Osteoblast (primary cell): ENCODE results near the gene CASZ1. TPM values are rescaled to one million over a fixed set of nuclear protein-coding genes. Genes with fewer than 3 reads are reported as not detected.

Experiments
- DNase-seq: peaks from one replicate; pipeline ENCODE4 v3.0.0; 2011; ENCODE audit warnings: low spot score, mixed read lengths; ENCODE audit not compliant: insufficient read length; ENCODE audit errors: missing footprints
- H2AFZ ChIP-seq: 2 replicates; pipeline ENCODE4 v1.6.0; 2011; ENCODE audit warnings: mild to moderate bottlenecking, low read length
- H3K27ac ChIP-seq: 2 replicates; pipeline ENCODE4 v1.5.1; 2011; ENCODE audit warnings: mild to moderate bottlenecking, low read depth, low read length, moderate library complexity
- H3K27me3 ChIP-seq: 2 replicates; pipeline ENCODE4 v1.6.0; 2012; ENCODE audit warnings: mild to moderate bottlenecking, control low read depth, inconsistent platforms, low read length, moderate library complexity; ENCODE audit not compliant: insufficient read depth
- H3K36me3 ChIP-seq: 2 replicates; pipeline ENCODE4 v1.5.1; 2011; ENCODE audit warnings: mild to moderate bottlenecking, low read length, control low read depth, moderate library complexity; ENCODE audit not compliant: insufficient read depth
- H3K4me1 ChIP-seq: 2 replicates; pipeline ENCODE4 v1.5.1; 2011; ENCODE audit warnings: mild to moderate bottlenecking, low read length, control low read depth, moderate library complexity; ENCODE audit not compliant: insufficient read depth
- H3K4me2 ChIP-seq: 2 replicates; pipeline ENCODE4 v1.6.0; 2011; ENCODE audit warnings: mild to moderate bottlenecking, low read length; ENCODE audit not compliant: insufficient read depth
- H3K4me3 ChIP-seq: fragments of 200-600 bp; sonication (generic); 3 replicates; pipeline ENCODE4 v1.5.1; 2012; ENCODE audit warnings: mild to moderate bottlenecking, low read length, inconsistent platforms; ENCODE audit not compliant: insufficient read depth
- H3K79me2 ChIP-seq: 2 replicates; pipeline ENCODE4 v1.6.0; 2012; ENCODE audit warnings: mild to moderate bottlenecking, low read length, control low read depth, inconsistent platforms; ENCODE audit not compliant: insufficient read depth
- H3K9me3 ChIP-seq: 2 replicates; pipeline ENCODE4 v1.5.1; 2011; ENCODE audit warnings: low read depth, low read length, control low read depth
- H4K20me1 ChIP-seq: 2 replicates; pipeline ENCODE4 v1.6.0; 2012; ENCODE audit warnings: mild to moderate bottlenecking, low read length, control low read depth; ENCODE audit not compliant: insufficient read depth
- total RNA-seq: library from RNA; depleted of rRNA; stranded (reverse); fragments of >200 nt; gene quantifications from 2 replicates; pipeline ENCODE4 v1.2.3, GENCODE V29; 2012
- TF ChIP-seq, protein P1 (sequence below): IDR thresholded peaks from 2 replicates; pipeline ENCODE4 v1.5.1; 2011; ENCODE audit warnings: mild to moderate bottlenecking, low read depth, low read length, moderate library complexity; ENCODE audit errors: extremely low read depth

Gene CASZ1
- total RNA-seq, 1 donor, result 0.36 TPM

DNA sequence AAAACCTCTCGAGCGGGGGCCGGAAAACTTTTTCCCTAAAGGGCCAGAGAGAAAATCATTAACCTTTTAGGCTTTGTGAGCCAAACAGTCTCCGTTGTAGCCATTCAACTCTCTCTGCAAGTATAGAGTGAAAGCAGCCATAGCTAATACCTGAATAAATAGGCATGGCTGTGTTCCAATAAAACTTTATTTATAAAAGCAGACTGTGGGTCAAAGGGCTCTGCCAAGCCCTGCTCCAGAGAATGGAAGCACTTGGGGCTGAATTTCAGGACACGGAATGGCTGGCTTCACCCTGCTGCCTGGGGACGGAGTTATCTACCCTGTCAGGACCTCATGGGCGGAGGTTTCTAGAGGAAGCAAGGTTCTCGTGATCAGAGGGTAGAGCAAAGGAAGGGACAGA lies 92.7 kb downstream of the CASZ1 start:
- no peak for DNase-seq
- Histone ChIP-seq H3K4me2 (no peak overlapping the region), H3K36me3 (no peaks in the 10 kb centered on the region), H3K4me1 (no peaks in the 10 kb centered on the region), H2AFZ (no peak overlapping the region), H3K9me3 (no peaks in the 10 kb centered on the region), H3K27me3 (peaks cover 66% of the 10 kb centered on the region), H4K20me1 (no peaks in the 10 kb centered on the region), H3K79me2 (no peaks in the 10 kb centered on the region), H3K4me3 (no peak overlapping the region), H3K27ac (no peak overlapping the region)
- TF ChIP-seq, protein P1, sequence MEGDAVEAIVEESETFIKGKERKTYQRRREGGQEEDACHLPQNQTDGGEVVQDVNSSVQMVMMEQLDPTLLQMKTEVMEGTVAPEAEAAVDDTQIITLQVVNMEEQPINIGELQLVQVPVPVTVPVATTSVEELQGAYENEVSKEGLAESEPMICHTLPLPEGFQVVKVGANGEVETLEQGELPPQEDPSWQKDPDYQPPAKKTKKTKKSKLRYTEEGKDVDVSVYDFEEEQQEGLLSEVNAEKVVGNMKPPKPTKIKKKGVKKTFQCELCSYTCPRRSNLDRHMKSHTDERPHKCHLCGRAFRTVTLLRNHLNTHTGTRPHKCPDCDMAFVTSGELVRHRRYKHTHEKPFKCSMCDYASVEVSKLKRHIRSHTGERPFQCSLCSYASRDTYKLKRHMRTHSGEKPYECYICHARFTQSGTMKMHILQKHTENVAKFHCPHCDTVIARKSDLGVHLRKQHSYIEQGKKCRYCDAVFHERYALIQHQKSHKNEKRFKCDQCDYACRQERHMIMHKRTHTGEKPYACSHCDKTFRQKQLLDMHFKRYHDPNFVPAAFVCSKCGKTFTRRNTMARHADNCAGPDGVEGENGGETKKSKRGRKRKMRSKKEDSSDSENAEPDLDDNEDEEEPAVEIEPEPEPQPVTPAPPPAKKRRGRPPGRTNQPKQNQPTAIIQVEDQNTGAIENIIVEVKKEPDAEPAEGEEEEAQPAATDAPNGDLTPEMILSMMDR, result no peak

DNA sequence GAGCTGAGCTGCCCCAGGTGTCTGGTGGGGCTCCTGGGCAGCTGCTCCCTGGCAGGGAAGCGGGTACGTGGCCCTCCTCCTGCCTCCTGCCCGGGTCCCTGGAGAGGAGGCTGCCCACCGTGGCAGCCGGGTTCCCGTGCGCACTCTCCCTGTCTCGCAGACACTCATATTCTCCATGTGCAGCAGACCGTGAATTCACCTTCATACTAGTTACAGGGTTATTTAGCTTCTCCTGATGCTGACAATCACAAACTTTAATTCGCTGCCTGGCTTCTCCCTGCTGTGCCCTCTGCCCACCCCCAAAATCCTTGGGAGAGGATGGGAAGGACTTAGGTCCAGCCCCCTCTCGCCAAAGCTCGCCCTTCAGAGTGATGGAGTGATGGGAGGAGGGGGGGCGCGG lies 95.3 kb downstream of the CASZ1 start:
- no peaks in the 10 kb centered on the region for H3K4me1 ChIP-seq
- no peaks in the 10 kb centered on the region for H4K20me1 ChIP-seq
- H3K4me3 ChIP-seq, result no peak overlapping the region
- no peak for DNase-seq
- H3K27ac ChIP-seq, result no peak overlapping the region
- peaks cover 64% of the 10 kb centered on the region for H3K27me3 ChIP-seq
- no peaks in the 10 kb centered on the region for H3K9me3 ChIP-seq
- H2AFZ ChIP-seq, result no peak overlapping the region
- no peak overlapping the region for H3K4me2 ChIP-seq
- no peaks in the 10 kb centered on the region for H3K36me3 ChIP-seq
- no peaks in the 10 kb centered on the region for H3K79me2 ChIP-seq
- TF ChIP-seq, protein P1, result no peak

DNA sequence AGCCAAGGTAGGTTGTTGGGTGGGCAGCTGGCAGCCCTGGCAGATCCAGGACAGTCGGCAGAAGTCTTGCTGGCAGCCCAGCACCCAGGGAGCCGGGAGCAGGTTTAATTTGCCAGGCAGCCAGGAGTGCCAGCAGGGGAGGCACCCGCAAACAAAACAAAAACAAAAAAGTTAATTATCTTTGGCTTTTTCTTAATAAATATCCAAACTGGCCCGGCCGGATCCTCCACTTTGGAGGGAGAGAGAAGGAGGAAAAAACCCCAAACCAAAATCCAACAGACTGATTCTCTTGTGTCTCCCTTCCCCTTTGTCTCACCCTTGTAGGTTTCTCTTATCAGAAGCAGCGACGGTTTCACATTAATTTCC lies 97.0 kb downstream of the CASZ1 start:
- Histone ChIP-seq H3K4me2 (no peak overlapping the region), H3K4me3 (no peak overlapping the region), H3K27me3 (peaks cover 56% of the 10 kb centered on the region), H3K9me3 (no peaks in the 10 kb centered on the region), H3K4me1 (no peaks in the 10 kb centered on the region), H3K27ac (no peak overlapping the region), H2AFZ (no peak overlapping the region), H4K20me1 (no peaks in the 10 kb centered on the region), H3K79me2 (no peaks in the 10 kb centered on the region), H3K36me3 (no peaks in the 10 kb centered on the region)
- DNase-seq, result no peak
- TF ChIP-seq, protein P1, result no peak

DNA sequence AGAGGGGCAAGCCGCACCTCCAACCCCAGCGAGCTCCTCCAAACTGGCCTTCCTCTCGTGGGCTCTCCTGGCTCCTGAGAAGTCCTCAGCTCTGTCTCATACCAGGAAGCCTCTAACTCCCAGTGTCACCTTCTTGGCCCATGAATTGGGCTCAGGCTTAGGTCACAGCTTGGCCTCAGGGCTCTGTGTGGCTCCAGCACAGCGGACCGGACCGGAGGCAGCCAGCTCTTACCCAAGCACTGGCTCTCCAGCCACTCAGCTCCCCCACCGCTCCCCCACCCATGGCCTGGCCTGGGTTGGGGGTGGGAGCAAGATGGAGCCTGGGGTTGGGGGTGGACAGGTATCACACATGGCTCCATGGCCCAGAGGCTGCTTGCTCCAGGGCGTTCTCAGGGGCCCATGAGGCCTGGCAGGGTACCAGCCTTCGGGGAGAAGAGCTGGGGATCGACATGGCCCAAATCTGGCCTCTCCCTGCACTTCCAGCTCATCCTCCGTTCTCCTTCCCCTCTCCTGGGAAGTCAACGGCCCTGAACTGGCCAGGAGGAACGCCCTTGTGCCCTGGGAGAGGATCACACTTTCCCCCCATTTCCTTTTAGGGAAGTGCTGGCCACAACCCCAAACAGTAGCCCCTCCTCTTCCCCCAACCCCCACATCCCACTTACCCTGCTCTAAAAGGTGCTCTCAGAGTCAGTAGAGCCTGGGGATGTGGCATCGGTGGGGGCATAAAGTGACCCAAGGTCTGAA lies 97.5 kb downstream of the CASZ1 start:
- no peak overlapping the region for H3K4me3 ChIP-seq
- H3K79me2 ChIP-seq, result no peaks in the 10 kb centered on the region
- TF ChIP-seq, protein P1, result no peak
- H2AFZ ChIP-seq, result no peak overlapping the region
- H3K4me2 ChIP-seq, result no peak overlapping the region
- H3K27ac ChIP-seq, result no peak overlapping the region
- H3K36me3 ChIP-seq, result no peaks in the 10 kb centered on the region
- H4K20me1 ChIP-seq, result no peaks in the 10 kb centered on the region
- peaks cover 50% of the 10 kb centered on the region for H3K27me3 ChIP-seq
- DNase-seq, result no peak
- no peaks in the 10 kb centered on the region for H3K9me3 ChIP-seq
- H3K4me1 ChIP-seq, result no peaks in the 10 kb centered on the region
